ENCODE data around the gene ERRFI1.

- TF ChIP-seq CTCF (conservative IDR thresholded peaks at IDR 0.05) (no peak), ZFX (IDR thresholded peaks at IDR 0.05) (no peak)
Observed at GRCh38 chr1:8009043-8010002, 16.8 kb downstream of the ERRFI1 start.

Measured in C4-2B (cell line).